Tibial nerve (tissue), 4 donors: ENCODE results near the gene MAGI2. TPM values are rescaled to one million over a fixed set of nuclear protein-coding genes. Genes with fewer than 3 reads are reported as not detected.
"Not testable (repeated sequence)": the region's sequence is repeated elsewhere in the genome, so short reads cannot be mapped to it uniquely, and the experiment has no call there.

ENCODE experiments used
- DNase-seq, 2 donors: peaks; one replicate each; pipeline ENCODE4 v3.0.0-alpha.2; 2019; ENCODE audit warnings: low spot score in 2 of 2
- H3K27ac ChIP-seq, 4 donors: fragments of 200-600 bp; sonication (generic) in 3 of 4; one replicate each; pipeline ENCODE4 v1.5.1; 2017 to 2019; ENCODE audit warnings: mild to moderate bottlenecking in 1 of 4
- H3K27me3 ChIP-seq, 2 donors: fragments of 200-600 bp; sonication (generic) in 1 of 2; one replicate each; pipeline versions ENCODE4 v1.5.1 to v1.6.0; 2017 to 2019
- H3K36me3 ChIP-seq, 3 donors: fragments of 200-600 bp; sonication (generic); one replicate each; pipeline ENCODE4 v1.5.1; 2018 to 2019
- H3K4me1 ChIP-seq, 4 donors: fragments of 200-600 bp; sonication (generic) in 3 of 4; one replicate each; pipeline ENCODE4 v1.5.1; 2017 to 2019
- H3K4me3 ChIP-seq, 4 donors: fragments of 200-600 bp; sonication (generic) in 3 of 4; one replicate each; pipeline ENCODE4 v1.5.1; 2017 to 2019; ENCODE audit warnings: mild to moderate bottlenecking in 1 of 4, moderate library complexity in 1 of 4
- H3K9me3 ChIP-seq, 4 donors: fragments of 200-600 bp; sonication (generic) in 3 of 4; one replicate each; pipeline ENCODE4 v1.5.1; 2017 to 2019
- EP300 ChIP-seq, 2 donors: sonication (generic); formaldehyde crosslinking; IDR thresholded peaks; one replicate each; pipeline ENCODE4 v1.6.1; 2017; ENCODE audit warnings: antibody characterized with exemption in 2 of 2, mild to moderate bottlenecking in 1 of 2
- POLR2A ChIP-seq, 2 donors: fragments of 450-650 bp; IDR thresholded peaks; one replicate each; pipeline ENCODE4 v1.6.1; 2017; ENCODE audit warnings: antibody characterized with exemption in 2 of 2, mild to moderate bottlenecking in 2 of 2, moderate library complexity in 2 of 2
- WGBS, 2 donors: methylation state at CpG; one replicate each; pipeline ENCODE4 v1.1.5; 2018; 5-methylcytosine and 5-hydroxymethylcytosine counted together
- total RNA-seq, 4 donors: library from RNA; depleted of rRNA; stranded (reverse); fragments of >200 nt; gene quantifications; one replicate each; pipeline ENCODE4 v1.1.0, GENCODE V29; 2016
- TF ChIP-seq, protein P1 (sequence below), 5 experiments: fragments of 200-600 bp in 3 of 5; fragments of 450-650 bp in 2 of 5; sonication (generic) in 3 of 5; IDR thresholded peaks; one replicate each; pipeline ENCODE4 v1.5.1; 2016 to 2019; ENCODE audit warnings: antibody characterized with exemption in 5 of 5, mild to moderate bottlenecking in 3 of 5, moderate library complexity in 2 of 5

Gene MAGI2
- total RNA-seq, 4 donors from 2014 or later: 33.6 to 58.2 (median 55.6) TPM

DNA sequence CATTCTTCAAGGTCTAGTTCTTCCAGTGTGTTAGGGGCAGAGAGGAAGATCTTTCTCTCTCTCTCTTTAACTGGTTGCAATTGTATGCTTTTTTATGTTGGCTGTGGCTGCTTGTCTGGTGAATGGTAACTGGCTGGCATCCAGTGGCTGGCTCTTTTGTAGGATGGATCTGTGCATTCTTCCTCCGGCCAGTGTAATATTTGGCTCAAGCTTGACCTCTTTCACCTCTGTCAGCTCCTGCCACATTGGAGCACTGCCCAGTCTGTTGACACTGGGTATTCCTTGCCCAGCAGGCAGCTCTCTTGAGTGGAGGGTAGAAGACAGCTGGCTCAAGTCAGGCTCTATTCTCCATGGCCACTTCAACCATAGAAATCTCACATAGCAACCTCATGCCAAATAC is 1126.6 kb downstream of the MAGI2 start:
- Histone ChIP-seq H3K27me3 (no peaks in the 10 kb centered on the region), H3K9me3 (no peaks in the 10 kb centered on the region), H3K36me3 (no peaks in the 10 kb centered on the region), H3K4me3 (no peak overlapping the region), H3K27ac (no peak overlapping the region), H3K4me1 (no peaks in the 10 kb centered on the region)
- no peak for DNase-seq
- WGBS, 2 donors: 36 to 53% methylated on average over 1 of the region's 1 CpG
- TF ChIP-seq EP300 (IDR thresholded peaks at IDR 0.05) (no peak), POLR2A (IDR thresholded peaks at IDR 0.05) (no peak)
- TF ChIP-seq, protein P1, sequence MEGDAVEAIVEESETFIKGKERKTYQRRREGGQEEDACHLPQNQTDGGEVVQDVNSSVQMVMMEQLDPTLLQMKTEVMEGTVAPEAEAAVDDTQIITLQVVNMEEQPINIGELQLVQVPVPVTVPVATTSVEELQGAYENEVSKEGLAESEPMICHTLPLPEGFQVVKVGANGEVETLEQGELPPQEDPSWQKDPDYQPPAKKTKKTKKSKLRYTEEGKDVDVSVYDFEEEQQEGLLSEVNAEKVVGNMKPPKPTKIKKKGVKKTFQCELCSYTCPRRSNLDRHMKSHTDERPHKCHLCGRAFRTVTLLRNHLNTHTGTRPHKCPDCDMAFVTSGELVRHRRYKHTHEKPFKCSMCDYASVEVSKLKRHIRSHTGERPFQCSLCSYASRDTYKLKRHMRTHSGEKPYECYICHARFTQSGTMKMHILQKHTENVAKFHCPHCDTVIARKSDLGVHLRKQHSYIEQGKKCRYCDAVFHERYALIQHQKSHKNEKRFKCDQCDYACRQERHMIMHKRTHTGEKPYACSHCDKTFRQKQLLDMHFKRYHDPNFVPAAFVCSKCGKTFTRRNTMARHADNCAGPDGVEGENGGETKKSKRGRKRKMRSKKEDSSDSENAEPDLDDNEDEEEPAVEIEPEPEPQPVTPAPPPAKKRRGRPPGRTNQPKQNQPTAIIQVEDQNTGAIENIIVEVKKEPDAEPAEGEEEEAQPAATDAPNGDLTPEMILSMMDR (IDR thresholded peaks at IDR 0.05): no peak

DNA sequence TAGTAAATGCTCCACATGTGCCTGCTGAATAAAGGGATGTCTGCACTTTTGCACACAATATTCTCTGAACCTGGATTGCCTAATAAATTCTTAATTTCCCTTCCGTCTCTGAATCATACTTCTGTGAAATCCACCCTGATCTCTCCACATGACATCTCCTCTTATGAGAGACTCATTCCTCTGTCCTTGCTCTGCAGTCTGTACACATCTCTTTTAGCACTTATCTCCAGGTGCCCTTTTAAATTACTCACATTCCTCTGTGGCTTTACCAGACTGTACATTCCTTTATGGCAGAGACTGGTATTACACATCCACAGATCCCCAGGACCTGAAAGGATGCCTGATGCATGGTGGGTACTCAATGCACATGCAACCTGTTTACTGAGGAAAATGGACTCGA is 1127.3 kb downstream of the MAGI2 start:
- no peaks in the 10 kb centered on the region for H3K4me1 ChIP-seq
- H3K4me3 ChIP-seq: no peak overlapping the region
- no peaks in the 10 kb centered on the region for H3K9me3 ChIP-seq
- no peaks in the 10 kb centered on the region for H3K27me3 ChIP-seq
- H3K36me3 ChIP-seq: no peaks in the 10 kb centered on the region
- 87 to 93% methylated on average over 2 of the region's 2 CpGs for WGBS, 2 donors
- no peak overlapping the region for H3K27ac ChIP-seq
- DNase-seq: no peak
- TF ChIP-seq EP300 (IDR thresholded peaks at IDR 0.05) (no peak), POLR2A (IDR thresholded peaks at IDR 0.05) (no peak)
- TF ChIP-seq, protein P1 (IDR thresholded peaks at IDR 0.05): no peak

DNA sequence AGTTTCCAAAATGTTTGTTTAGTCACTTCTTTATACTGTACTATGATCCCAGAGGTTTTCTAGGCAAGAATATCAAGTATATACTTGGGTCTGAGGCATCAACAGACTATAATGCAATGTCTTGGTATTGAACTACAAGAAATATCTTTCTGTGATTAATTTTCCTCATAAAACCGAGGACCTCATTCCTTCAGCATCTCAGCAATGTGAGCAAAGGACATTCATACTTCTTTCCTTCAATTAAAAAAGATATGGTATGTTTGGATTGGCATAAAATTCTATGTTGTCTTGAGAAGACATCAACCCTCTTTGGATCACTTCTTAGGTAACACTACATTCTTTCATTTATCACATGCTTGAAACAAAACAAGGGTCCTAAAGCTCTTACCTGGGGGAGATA is 1130.3 kb downstream of the MAGI2 start:
- Histone ChIP-seq H3K4me3 (no peak overlapping the region), H3K27ac (no peak overlapping the region), H3K27me3 (no peaks in the 10 kb centered on the region), H3K9me3 (peaks cover 0 to 6% (median 0%) of the 10 kb centered on the region in 4 donors), H3K36me3 (no peaks in the 10 kb centered on the region), H3K4me1 (no peaks in the 10 kb centered on the region)
- 38 to 41% methylated on average over 1 of the region's 1 CpG for whole genome bisulfite sequencing, 2 donors
- DNase-seq: no peak
- TF ChIP-seq EP300 (IDR thresholded peaks at IDR 0.05): no peak
- TF ChIP-seq POLR2A (IDR thresholded peaks at IDR 0.05): no peak
- TF ChIP-seq, protein P1 (IDR thresholded peaks at IDR 0.05): no peak

DNA sequence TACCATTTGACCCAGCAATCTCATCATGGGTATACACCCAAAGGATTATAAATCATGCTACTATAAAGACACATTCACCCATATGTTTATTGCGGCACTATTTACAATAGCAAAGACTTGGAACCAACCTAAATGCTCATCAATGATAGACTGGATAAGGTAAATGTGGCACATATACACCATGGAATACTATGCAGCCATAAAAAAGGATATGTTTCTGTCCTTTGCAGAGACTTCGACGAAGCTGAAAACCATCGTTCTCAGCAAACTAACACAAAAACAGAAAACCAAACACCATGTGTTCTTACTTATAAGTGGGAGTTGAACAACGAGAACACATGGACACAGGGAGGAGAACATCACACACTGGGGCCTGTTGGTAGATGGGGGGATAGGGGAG is 1131.2 kb downstream of the MAGI2 start:
- not testable (repeated sequence) for H3K27ac ChIP-seq, H3K36me3 ChIP-seq, DNase-seq, H3K4me1 ChIP-seq, H3K9me3 ChIP-seq, H3K4me3 ChIP-seq, H3K27me3 ChIP-seq
- 87 to 95% methylated on average over 5 of the region's 5 CpGs for WGBS, 2 donors

DNA sequence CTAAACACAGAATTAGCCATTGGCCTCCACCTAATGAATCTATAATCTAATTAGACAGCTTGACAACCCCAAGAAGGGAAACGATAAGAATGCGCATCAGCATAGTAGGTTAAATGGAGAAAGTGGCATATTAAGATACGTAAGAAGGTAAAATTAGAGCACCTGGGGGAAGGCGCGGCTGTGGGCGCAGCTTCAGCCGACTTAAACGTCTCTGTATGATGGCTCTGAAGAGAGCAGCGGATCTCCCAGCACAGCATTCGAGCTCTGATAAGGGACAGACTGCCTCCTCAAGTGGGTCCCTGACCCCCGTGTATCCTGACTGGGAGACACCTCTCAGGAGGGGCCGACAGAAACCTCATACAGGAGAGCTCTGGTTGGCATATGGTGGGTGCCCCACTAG is 1136.1 kb downstream of the MAGI2 start:
- no peak for TF ChIP-seq POLR2A (IDR thresholded peaks at IDR 0.05)
- TF ChIP-seq, protein P1 (IDR thresholded peaks at IDR 0.05): no peak
- no peak for TF ChIP-seq EP300 (IDR thresholded peaks at IDR 0.05)
- no peaks in the 10 kb centered on the region for H3K27me3 ChIP-seq
- 78 to 94% methylated on average over 12 of the region's 12 CpGs for WGBS, 2 donors
- no peak for DNase-seq
- no peak overlapping the region for H3K27ac ChIP-seq
- peaks cover 0 to 6% (median 0%) of the 10 kb centered on the region in 4 donors for H3K9me3 ChIP-seq
- no peak overlapping the region for H3K4me3 ChIP-seq
- H3K36me3 ChIP-seq: no peaks in the 10 kb centered on the region
- H3K4me1 ChIP-seq: no peaks in the 10 kb centered on the region

DNA sequence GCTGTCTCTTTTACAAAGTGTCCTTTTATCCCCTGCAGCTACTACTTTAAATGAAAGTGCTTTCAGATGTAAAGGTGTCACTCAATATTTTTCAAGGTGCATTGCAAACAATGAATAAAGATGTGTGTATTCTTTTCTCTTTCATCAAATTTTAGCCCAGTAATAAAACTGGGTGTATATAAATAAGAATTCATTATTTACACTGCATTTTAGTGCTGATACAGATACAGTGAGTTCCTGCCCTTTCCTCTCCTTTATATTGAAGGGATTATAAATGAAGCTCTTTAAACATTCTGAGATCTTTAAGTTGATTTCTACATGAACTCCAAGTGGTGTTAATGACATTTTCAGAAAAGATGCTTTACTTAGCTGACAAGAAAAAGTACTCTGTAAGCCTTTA is 1137.4 kb downstream of the MAGI2 start:
- peaks cover 0 to 6% (median 0%) of the 10 kb centered on the region in 4 donors for H3K9me3 ChIP-seq
- DNase-seq: no peak
- no peak overlapping the region for H3K27ac ChIP-seq
- no peaks in the 10 kb centered on the region for H3K4me1 ChIP-seq
- TF ChIP-seq POLR2A (IDR thresholded peaks at IDR 0.05): no peak
- no peak for TF ChIP-seq EP300 (IDR thresholded peaks at IDR 0.05)
- TF ChIP-seq, protein P1 (IDR thresholded peaks at IDR 0.05): no peak
- no peaks in the 10 kb centered on the region for H3K36me3 ChIP-seq
- H3K27me3 ChIP-seq: no peaks in the 10 kb centered on the region
- H3K4me3 ChIP-seq: no peak overlapping the region
